A549 (cell line): ENCODE results near the gene TEX22.
A peak's percentile ranks its signal among the peaks of the same experiment; 100 is the strongest.

Experiments
- CHD2 ChIP-seq: fragments of 150-350 bp; IDR thresholded peaks from 2 replicates; pipeline ENCODE4 v1.6.1; 2014; ENCODE audit warnings: low read length; ENCODE audit not compliant: partially characterized antibody
- EP300 ChIP-seq, 2 experiments: fragments of >200 bp; sonication (Bioruptor Twin); formaldehyde crosslinking; IDR thresholded peaks; 2 replicates in 1 of 2; 3 replicates in 1 of 2; pipeline ENCODE4 v1.6.1; 2016 to 2017
- JUN ChIP-seq, 2 experiments: fragments of >200 bp; sonication (Bioruptor Twin); formaldehyde crosslinking; IDR thresholded peaks; 2 replicates in 1 of 2; 3 replicates in 1 of 2; pipeline ENCODE4 v1.6.1; 2016 to 2017
- MYC ChIP-seq: IDR thresholded peaks from 2 replicates; pipeline ENCODE4 v1.6.1; 2012; ENCODE audit warnings: mild to moderate bottlenecking, inconsistent platforms, low read length, improper control_type of control experiment, borderline replicate concordance
- NFE2L2 ChIP-seq: fragments of 150-350 bp; conservative IDR thresholded peaks from 2 replicates; pipeline ENCODE4 v1.6.1; 2014; ENCODE audit warnings: low read length
- POLR2A ChIP-seq: IDR thresholded peaks from 2 replicates; pipeline ENCODE4 v1.6.1; 2012; ENCODE audit warnings: mild to moderate bottlenecking, low read length
- POLR2AphosphoS2 ChIP-seq: conservative IDR thresholded peaks from 2 replicates; pipeline ENCODE4 v1.6.1; 2012; ENCODE audit warnings: low read length, improper control_type of control experiment, inconsistent platforms
- RAD21 ChIP-seq, 2 experiments: fragments of >200 bp in 1 of 2; sonication (Bioruptor Twin) in 1 of 2; formaldehyde crosslinking in 1 of 2; IDR thresholded peaks in 1 of 2; conservative IDR thresholded peaks in 1 of 2; 2 replicates in 1 of 2; 3 replicates in 1 of 2; pipeline ENCODE4 v1.6.1; 2012 to 2018; ENCODE audit warnings: inconsistent platforms in 1 of 2
- SMC3 ChIP-seq: fragments of >200 bp; sonication (Bioruptor Twin); formaldehyde crosslinking; IDR thresholded peaks from 3 replicates; pipeline ENCODE4 v1.6.1; 2018; ENCODE audit warnings: inconsistent platforms
- TF ChIP-seq, protein P1 (sequence below): fragments of >200 bp; sonication (Bioruptor Twin); formaldehyde crosslinking; IDR thresholded peaks from 3 replicates; pipeline ENCODE4 v1.5.1; 2016
- TF ChIP-seq, protein P2 (sequence below): IDR thresholded peaks from 2 replicates; pipeline ENCODE4 v1.6.1; 2012
- TF ChIP-seq, protein P3 (sequence below): fragments of 150-350 bp; IDR thresholded peaks from 2 replicates; pipeline ENCODE4 v1.6.1; 2014; ENCODE audit warnings: low read depth, mild to moderate bottlenecking, low read length
- TF ChIP-seq, protein P4 (sequence below): IDR thresholded peaks from 2 replicates; pipeline ENCODE4 v1.6.1; 2012

DNA sequence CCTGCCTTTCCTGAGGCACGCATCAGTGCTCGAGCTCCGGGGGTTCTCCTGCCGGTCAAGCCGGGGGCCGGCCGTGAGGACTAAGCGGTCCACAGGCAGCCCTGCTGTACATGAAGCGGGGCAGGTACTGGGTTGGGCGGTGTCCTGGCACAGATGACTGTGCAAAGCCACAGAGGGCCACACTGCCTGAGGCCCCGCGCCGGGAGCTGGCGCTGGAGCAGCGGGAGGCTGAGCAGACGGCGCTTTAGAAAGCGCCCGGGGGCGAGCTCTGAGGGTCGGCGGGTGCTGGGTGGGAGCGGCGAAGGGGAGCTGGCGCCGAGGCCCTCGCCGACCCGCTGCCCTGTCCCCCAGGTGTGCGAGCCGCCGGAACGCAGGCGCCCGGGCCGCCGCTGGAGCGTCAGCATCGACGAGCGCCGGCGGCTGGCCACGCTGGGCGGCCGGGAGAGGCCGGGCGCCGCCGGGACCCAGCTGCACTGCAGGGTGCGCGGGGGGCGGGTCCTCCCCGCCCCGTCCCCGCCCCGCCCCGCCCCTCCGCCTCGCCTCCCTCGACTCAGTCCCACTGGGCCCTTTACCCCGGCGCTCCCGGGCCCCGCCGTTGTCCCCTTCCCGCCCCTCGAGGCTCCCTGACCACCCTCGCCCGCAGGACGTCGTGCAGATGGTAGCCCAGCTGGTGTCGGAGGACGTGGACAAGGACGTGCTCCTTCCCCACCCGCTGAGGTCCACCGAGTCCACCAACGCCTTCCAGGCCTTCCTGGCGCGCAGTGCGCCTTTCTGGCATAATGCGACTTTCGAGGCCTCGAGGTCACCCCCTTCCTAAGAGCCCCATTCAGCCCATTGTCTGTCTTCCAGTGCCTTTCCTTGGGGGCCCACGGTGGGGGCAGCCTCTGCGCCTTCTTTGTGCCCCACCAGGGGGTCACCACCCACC is 12.9 kb downstream of the TEX22 start:
- no peak for TF ChIP-seq NFE2L2
- TF ChIP-seq, protein P1, sequence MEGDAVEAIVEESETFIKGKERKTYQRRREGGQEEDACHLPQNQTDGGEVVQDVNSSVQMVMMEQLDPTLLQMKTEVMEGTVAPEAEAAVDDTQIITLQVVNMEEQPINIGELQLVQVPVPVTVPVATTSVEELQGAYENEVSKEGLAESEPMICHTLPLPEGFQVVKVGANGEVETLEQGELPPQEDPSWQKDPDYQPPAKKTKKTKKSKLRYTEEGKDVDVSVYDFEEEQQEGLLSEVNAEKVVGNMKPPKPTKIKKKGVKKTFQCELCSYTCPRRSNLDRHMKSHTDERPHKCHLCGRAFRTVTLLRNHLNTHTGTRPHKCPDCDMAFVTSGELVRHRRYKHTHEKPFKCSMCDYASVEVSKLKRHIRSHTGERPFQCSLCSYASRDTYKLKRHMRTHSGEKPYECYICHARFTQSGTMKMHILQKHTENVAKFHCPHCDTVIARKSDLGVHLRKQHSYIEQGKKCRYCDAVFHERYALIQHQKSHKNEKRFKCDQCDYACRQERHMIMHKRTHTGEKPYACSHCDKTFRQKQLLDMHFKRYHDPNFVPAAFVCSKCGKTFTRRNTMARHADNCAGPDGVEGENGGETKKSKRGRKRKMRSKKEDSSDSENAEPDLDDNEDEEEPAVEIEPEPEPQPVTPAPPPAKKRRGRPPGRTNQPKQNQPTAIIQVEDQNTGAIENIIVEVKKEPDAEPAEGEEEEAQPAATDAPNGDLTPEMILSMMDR, result no peak
- no peak; the same call in 1 of the 2 replicates for TF ChIP-seq POLR2A
- TF ChIP-seq MYC, result no peak
- no peak for TF ChIP-seq SMC3
- TF ChIP-seq POLR2AphosphoS2, result no peak
- TF ChIP-seq CHD2, result no peak
- no peak for TF ChIP-seq EP300 (IDR thresholded peaks at IDR 0.05)
- TF ChIP-seq, protein P2, sequence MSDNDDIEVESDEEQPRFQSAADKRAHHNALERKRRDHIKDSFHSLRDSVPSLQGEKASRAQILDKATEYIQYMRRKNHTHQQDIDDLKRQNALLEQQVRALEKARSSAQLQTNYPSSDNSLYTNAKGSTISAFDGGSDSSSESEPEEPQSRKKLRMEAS, result 0 out of 2 replicates have a peak, but pooled peaks have one; percentile 24
- TF ChIP-seq RAD21 (conservative IDR thresholded peaks at IDR 0.05 in 1 of 2, IDR thresholded peaks at IDR 0.05 in 1 of 2), result no peak
- TF ChIP-seq, protein P3, sequence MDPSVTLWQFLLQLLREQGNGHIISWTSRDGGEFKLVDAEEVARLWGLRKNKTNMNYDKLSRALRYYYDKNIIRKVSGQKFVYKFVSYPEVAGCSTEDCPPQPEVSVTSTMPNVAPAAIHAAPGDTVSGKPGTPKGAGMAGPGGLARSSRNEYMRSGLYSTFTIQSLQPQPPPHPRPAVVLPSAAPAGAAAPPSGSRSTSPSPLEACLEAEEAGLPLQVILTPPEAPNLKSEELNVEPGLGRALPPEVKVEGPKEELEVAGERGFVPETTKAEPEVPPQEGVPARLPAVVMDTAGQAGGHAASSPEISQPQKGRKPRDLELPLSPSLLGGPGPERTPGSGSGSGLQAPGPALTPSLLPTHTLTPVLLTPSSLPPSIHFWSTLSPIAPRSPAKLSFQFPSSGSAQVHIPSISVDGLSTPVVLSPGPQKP, result no peak
- TF ChIP-seq JUN (IDR thresholded peaks at IDR 0.05), result 0 out of 5 replicates have a peak, but pooled peaks of 1 of the 2 experiments have one; percentile 28
- TF ChIP-seq, protein P4, sequence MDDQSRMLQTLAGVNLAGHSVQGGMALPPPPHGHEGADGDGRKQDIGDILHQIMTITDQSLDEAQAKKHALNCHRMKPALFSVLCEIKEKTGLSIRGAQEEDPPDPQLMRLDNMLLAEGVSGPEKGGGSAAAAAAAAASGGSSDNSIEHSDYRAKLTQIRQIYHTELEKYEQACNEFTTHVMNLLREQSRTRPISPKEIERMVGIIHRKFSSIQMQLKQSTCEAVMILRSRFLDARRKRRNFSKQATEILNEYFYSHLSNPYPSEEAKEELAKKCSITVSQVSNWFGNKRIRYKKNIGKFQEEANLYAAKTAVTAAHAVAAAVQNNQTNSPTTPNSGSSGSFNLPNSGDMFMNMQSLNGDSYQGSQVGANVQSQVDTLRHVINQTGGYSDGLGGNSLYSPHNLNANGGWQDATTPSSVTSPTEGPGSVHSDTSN, result no peak
